Superior temporal gyrus (tissue), 1 donor: ENCODE measurements around the gene SHISA9.

ENCODE experiments used
- DNase-seq: peaks from one replicate; pipeline ENCODE4 v3.0.0-alpha.2; 2016; ENCODE audit errors: extremely low spot score

The SHISA9 gene

DNA sequence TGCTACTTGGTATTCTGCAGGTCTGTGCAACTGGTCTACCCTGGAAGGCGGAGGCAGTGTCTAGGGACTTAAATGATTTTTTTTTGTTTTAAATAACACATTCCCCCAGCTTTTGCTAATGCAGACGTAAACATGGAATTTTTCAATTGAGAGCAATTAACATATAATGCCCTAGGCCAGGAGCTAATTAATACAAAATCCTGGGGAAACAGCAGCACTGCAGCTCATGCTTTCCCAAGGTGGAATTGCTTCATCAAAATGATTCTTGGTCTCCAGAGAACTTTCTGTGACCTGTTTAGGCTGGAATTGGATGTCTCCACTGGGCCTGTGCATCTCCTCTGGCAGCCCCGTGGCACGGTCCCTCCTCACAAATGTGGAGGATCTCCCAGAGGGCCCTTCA, 50.6 kb downstream of the SHISA9 start:
- DNase-seq: no peak

DNA sequence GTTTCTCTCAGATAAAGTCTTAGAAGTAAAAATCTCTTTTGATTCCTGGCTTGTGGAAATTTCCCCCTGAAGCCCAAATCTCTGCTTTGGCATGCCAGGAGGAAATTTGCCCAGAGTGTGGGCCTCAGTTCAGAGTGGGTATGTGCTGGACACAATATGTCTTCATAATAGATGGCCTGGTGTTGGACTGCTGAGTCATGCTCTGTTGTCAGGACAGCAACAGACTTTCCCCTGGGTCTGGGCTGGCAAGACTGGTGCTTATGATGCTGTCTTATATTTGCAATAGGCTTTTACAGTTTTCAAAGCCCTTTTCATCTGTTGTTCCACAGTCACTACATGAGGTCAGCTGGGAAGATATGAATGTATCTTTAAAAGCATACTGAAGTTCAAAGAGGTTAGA, 57.0 kb downstream of the SHISA9 start:
- no peak for DNase-seq

DNA sequence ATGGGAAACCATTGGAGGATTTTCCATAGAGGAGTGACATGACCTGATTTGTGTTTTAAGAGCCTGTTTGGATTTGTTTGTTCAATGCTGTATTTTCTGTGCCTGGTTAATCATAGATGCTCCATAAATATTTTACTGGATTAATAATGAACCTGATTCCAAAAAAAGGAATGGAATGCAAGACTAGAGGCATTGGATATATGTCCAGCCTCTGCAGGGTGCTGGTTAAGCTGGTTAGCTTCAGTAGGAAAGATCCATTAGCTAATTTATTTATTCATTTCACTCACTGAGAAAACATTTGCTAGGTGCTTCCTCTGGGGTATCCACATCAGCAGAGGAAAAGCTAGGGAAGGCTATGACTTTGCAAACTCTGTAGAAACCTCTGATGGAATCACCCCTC, 57.7 kb downstream of the SHISA9 start:
- no peak for DNase-seq

DNA sequence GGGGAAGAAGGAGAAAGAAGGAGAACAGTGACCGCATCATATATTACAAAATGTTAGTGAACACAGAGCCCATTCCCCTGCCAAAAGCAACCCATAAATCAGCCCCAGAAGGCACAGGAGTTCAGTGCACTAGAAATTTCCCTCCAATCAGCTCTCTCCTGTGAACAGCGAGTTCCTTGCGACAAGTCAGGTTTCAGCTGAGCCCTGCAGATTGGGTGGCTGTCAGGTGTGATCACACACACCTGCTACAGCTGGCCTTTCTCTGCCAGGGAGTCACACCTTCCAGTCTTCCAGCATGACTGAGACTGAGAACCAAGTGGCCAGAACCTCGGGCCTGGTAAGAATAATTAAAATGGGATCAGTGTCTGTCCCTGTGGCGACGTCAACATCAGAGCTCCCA, 60.2 kb downstream of the SHISA9 start:
- DNase-seq: no peak

DNA sequence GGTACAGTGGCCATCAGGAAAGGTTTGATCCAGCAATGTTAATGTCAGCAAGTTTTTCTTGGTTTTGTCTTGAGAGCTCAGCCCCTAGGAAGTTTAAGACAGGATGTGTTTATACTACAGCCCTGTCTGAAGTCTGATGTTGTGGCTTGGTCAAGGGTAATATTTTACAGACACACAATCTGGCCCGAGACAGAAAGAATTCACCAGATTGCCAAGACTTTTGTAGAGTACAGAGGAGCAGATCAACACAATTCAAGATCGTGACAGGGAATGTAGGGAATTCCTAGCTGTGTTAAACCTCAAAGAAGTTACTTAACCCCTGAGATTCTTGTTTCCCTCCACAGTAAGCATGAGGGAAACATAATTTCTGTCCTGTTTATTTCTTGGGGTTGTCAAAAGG, 63.1 kb downstream of the SHISA9 start:
- no peak for DNase-seq

DNA sequence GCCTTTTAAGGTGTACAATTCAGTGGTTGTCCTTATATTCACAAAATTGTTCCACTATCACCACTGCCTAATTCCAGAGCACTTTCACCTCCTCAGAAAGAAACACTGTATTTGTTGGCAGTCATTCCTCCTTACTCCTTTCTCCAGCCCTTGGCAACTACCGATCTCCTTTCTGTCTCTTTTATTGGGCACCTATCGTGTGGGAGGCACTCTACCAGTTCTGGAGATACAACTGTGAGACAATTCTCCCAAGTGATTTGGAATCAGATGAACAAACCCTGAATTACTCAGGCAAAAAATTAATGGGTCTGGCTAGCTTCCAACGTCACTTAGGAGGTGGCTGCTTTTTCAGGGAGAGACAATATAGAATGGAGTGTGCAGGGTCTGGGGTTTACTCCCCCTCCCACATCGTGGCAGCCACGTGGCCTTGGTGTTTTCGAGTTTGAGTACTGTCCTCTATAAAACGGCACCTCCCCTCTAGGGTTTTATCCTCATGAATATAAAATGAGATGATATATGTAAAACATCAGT, 63.9 kb downstream of the SHISA9 start:
- no peak for DNase-seq

DNA sequence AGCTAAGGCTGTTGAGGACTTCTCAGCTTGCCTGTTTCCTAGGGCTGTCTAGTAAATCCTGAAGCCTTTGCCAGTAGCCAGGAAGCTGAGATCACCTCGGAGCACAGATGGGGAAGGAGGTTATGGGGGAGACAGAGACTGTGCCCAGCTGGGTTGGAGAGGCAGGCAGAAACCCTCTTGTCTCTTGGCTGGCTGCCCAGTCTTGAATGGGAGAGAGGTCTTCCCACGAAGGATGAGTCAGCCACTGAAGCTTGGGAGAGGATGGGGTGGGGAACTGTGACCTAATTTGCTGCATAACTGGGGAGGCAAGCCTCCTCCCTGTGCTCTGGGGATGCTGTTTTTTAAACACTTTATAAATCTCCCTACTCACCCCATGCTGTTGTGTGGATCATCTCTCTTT, 69.8 kb downstream of the SHISA9 start:
- peak; percentile 71 for DNase-seq

DNA sequence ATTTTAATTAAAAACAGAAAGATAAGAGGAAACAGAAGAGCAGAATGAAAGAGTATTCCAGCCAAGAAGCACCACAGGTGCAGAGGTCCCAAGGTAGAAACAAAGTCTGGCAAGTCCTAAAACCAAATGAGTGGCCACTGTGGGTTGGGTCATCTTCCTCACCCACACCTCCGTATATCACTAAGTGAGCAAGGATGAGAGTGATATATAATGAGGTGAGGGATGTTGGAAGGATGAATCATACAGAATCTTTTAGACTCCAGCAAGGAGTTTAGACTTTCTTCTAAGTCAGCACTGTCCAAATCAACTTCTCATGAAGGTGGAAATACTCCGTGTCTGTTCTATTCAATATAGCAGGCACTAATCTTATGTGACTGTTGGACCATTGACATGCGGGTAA, 70.8 kb downstream of the SHISA9 start:
- no peak for DNase-seq

DNA sequence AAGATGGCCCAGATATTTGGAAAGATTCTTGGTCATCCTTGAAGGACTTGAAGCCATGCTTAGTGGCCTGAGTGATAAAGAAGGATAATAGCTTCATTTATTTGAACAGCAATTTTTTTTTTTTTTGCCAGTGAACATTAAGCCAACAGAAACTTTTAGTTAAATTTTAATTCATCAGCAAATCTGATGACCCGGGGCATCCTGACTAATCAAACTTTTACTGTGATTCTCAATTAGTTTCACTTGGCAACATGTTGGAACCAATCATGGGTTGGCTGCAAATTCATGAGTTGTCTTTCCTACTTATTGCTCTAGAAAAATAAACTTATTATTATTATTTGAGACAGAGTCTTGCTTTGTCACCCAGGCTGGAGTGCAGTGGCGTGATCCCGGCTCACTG, 74.4 kb downstream of the SHISA9 start:
- DNase-seq: no peak

DNA sequence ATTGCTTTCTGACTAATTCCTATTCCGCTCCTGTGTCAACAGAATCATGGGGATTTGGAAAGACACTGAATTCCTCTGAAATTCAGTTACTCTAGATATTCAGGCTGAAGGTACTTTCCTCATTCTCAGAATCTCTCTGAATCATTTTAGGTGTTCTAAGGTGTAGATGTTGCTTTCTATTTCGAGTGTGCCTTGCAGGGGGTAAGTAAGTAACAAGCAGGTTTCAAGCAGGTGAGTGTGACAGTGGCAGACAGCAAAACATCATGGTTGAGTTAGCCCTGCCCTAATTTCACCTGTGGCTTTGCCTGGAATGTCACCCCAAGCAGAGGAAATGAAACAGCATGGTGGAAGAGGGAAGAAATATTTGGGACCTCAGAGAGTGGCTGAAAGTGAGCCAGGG, 75.1 kb downstream of the SHISA9 start:
- no peak for DNase-seq

DNA sequence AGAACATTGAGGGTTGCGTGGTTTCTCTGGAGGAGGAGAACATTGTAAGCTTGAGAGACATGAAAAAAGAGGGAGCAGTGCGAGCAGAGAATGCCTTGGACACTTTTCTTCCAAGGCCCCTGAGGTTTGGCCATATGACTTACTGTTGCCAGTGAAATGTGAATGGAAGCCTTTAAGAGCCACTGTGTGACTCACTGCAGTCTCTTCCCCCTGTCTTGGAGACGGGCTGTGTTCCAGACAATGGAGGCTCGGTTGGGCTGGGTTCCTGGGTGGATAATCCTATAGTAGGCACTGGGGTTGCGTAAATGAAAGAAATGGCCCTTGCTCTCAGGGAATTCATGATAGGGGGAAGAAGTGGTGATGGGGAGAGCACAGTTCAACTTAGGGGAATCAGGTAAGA, 75.5 kb downstream of the SHISA9 start:
- DNase-seq: no peak

DNA sequence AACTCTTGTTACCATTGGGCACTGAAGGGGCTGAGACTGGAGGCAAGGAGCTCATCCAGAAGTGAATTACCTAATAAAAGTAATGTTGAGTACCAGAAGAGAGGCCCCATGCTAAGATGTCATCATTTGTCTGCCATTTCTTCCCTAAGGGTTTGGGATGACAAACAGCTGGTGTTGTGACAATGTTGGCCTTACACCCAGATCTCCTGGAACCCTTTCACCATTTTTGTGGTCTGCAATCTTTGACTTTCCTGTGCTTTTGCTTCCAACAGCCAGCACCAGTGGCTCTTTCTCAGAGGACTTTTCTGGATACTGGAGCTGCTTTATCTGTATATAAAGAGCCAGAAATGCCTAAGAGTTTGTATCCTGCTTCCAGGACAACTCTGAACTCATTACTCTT, 84.1 kb downstream of the SHISA9 start:
- no peak for DNase-seq

DNA sequence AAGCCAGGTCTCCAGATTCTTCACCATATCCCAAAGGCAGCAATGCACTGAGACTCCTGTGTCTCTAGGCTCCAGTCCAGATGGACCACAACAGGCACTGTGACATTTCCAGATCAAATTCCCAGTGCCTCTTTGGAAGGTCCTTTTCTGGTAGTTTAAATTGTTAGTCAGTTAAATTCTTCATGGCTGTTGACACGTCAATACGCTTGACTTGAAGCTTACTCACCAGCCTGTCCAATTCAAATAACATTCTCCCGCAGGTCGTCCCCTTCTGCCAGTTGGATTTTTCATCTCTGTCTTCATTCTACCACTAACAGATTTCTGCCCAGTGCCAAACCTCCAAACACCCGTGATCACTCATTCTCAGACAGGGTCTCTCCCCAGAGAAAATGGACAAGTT, 86.7 kb downstream of the SHISA9 start:
- no peak for DNase-seq

DNA sequence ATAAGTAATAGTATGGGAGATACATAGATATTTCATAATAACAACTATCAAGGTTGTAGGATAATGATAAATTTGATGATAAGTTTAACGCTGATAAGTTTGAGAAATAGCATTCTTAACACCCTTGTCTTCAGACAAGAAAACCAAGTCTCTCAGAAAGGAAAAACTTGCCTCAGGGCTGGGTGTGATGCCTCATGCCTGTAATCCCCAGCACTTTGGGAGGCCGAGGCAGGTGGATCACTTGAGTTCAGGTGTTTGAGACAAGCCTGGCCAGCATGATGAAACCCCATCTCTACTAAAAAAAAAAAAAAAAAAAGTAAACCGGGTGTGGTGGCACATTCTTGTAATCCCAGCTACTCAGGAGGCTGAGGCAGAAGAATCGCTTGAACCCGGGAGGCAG, 90.7 kb downstream of the SHISA9 start:
- DNase-seq: no peak

DNA sequence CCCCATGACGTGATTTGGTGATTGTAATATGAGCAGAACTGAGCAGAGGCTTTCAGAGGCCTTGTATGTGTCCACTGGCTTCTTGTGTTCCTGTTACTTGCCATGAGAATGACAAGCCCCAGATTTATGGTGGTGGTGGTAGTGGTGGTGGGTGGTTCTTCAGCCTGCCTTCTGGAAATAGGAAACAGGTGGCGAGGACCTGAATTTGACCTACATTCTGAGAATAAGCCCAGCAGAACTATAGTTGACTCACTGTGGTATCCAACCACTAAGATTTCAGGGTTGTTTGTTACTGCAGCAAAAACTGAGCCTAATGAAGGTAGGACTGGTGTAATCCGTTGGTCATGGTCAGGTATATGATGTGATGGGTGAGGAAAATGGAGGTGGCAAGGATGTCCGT, 93.0 kb downstream of the SHISA9 start:
- DNase-seq: no peak

DNA sequence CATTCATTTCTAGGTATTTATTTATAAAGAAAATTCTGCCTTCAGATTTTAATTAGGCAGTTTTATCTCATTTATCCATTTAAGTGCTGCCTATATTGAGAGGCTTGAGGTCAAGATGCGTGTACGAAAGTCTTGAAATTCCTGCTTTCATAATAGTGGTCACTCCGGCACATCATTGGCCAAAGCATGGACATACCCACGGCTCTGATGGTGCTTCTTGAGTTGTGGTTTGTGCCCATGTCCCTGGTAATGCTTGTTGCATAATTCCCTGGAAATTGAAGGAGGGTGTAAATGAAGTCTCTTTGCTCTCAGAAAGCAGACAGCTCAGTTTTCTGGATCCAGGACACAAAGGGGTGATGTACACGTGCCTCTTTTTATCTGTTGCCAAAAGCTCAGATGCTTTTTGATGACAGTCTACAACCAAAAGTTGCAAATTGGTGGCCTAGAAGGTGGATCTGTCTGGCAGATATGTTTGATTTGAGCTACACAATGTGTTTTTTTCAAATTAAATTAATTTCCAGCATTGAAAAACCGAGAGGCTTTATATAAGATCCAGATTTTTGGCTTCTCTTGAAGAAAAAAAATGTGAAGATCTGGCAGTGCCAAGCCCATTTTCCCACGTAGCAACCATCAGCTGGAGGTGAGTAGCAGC, 94.4 kb downstream of the SHISA9 start:
- peak; percentile 64 for DNase-seq

DNA sequence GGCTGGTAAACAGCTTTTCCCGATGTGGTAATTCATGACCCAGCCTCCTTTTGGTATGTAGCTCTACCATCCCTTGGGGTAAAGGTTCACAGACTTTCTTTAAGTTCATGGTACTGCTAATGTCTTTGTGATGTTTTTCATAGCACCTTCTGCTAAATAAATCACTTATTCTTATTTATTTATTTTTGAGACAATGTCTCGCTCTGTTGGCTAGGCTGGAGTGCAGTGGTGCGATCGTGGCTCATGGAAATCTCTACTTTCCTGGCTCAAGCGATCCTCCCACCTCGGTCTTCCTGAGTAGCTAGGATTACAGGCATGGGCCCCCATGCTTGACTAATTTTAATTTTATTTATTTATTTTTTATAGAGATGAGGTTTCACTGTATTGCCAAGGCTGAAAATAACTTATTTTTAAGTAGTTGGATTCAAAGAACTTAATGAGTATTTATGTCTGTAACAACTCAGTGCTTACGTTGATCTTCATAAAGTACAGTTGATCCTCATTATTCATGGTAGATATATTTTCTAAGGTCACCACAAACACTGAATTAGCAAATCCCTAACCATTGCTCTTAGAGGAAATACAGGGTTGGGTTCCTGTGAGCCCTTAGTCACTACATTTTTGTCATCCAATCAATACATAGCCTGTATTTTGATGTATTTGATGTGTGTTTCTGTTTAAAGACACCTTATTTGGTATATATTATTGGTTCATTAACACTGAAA, 97.1 kb downstream of the SHISA9 start:
- DNase-seq: no peak

DNA sequence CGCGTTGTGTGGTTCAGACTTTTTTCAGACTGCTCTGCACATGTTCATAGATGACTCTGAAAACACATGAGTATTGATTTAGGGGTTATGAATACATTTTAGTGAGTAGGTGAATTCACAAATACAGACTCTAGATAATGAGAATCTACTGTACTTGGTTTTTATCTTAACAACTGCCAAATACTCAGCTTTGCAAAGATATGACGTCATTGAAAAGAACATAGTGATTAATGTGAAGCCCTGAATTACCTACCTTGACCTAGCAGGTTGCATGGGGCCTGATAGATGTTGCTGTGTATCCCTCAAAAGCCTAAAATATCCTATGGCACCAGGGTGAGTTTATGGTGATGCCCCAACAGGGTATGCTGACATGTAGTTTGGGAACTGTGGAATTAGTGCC, 98.0 kb downstream of the SHISA9 start:
- no peak for DNase-seq

DNA sequence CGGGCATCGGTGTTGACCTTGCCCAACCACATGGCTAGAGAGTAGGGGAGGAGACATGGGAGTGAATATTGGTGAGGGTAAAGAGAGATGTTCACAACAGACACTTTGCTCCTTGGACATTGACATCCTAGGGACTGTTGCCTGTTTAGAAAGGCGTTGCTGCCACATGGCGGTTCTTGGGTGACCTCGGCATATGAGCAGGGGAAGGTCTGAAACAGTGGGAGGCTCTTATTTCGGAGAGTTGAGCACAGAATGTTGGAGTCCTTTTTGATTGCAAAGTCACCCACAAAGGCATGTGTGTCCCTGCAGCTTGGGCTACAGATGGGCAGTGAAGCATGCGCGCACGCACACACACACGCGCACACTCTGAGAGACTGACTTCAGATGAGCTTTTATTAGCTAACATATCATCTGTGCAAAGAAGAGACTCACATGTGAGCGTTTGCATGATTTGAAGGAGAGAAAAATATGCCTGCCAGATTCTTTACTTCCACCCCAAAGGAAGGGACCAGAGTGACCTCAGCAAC, 104.4 kb downstream of the SHISA9 start:
- DNase-seq: no peak

DNA sequence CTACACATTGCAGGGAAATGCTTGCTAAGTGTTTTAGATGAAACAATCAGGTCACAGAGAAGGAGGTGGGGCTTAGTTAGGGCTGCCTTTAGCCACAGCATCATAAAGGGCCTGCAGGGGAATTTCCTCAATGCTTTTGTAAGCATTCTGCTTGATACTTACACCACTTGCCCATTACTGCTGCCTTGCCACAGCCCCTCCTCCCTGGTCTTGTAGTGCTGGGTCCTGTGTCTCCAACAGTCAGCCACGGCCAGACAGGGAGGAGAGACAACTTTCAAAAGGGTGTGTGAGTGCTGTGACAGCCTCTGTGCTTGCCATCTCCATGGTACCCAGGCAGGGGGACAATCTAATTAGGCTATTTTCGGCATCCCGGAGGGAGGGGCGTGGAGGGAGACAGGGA, 111.2 kb downstream of the SHISA9 start:
- DNase-seq: no peak

DNA sequence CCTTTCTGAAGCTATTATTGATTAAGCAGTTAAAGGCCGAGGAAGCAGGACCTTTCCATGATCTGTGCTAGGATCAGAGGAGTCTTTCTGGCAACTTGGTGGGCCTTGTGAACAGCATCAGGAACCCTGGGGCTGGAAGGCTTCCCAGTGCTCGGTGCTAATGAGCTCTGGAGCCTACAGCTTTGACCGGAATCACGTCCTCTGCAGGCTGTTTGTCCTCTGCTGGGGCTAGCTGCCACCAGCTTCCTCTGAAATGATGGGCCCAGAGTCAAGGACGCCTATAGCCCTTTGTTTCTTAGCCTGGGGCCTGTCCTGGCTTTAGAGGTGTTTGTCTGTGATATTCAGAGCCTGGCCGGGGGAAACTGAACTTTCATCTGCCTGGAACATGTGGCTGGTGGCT, 111.6 kb downstream of the SHISA9 start:
- no peak for DNase-seq

DNA sequence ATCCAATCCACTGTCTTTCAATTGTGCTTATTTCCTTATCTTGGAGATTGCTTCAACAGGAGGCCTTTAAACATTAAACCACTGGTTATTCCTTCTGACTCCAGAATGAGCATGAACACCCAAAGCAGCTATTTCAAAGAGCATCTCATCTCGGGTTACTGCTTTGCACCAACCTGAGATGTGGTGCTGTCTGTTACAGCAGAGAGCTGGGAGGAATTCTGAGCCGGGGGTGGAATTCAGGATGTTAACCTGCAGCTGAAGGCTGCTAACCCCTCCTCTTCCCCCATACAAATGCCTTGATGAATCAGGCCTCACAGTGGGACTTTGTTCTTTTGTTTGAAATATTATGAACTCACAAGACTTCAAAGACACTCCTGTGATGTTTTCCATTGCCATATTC, 113.1 kb downstream of the SHISA9 start:
- no peak for DNase-seq

DNA sequence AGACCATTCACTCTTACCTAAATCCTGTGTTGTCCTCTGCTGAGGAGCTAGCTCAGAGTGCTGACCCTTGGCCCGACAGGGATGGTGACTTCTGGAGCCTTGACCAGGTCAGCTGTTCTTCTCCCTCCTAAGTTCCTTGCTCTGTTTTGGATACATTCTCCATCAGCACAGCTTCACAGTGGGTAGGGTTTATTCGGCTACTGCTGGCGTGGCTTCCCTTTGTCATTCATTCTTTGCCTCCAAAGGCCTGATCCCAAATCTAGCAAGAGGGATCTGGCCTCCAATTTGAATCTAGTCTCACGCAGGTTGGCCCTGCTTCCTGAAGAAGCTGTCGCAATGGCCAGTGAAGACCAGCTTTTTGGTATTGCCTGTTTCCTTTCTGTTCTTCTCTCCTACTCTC, 116.6 kb downstream of the SHISA9 start:
- DNase-seq: no peak
